GM12873 (cell line): ENCODE measurements around the gene RTL1.

Experiments used
- CTCF ChIP-seq: IDR thresholded peaks from 2 replicates; pipeline ENCODE4 v1.5.1; 2012; ENCODE audit warnings: low read depth, mild to moderate bottlenecking, moderate library complexity, low read length, control low read depth; ENCODE audit not compliant: insufficient read depth; ENCODE audit errors: missing control alignments

The RTL1 gene

GRCh38 chr14:100885617-100886016 lies 17.9 kb downstream of the RTL1 start:
- no peak for TF ChIP-seq CTCF

- no peak for TF ChIP-seq CTCF
These were observed 18.3 kb downstream of the RTL1 start for GRCh38 chr14:100885196-100885595.

GRCh38 chr14:100884456-100884855 lies 19.1 kb downstream of the RTL1 start:
- no peak for TF ChIP-seq CTCF

GRCh38 chr14:100883789-100884101 lies 19.8 kb downstream of the RTL1 start:
- no peak for TF ChIP-seq CTCF

GRCh38 chr14:100882991-100883788 lies 20.3 kb downstream of the RTL1 start:
- TF ChIP-seq CTCF = no peak

GRCh38 chr14:100882026-100882967 lies 21.2 kb downstream of the RTL1 start:
- no peak for TF ChIP-seq CTCF
